MM.1S (cell line): ENCODE data around the gene ZMYM4.

ENCODE experiments used
- DNase-seq: peaks from one replicate; pipeline ENCODE4 v3.0.0-alpha.2; 2015
- H2AFZ ChIP-seq: fragments of 300-600 bp; sonication (generic); 2 replicates; pipeline ENCODE4 v1.6.0; 2016; ENCODE audit warnings: antibody characterized with exemption, low read length
- H3F3A ChIP-seq: fragments of 300-600 bp; sonication (generic); 2 replicates; pipeline ENCODE4 v1.6.1; 2016; ENCODE audit warnings: mild to moderate bottlenecking, antibody characterized with exemption, low read length, moderate library complexity, mixed read lengths; ENCODE audit not compliant: insufficient read depth
- H3K27ac ChIP-seq: fragments of 300-600 bp; sonication (generic); 2 replicates; pipeline ENCODE4 v1.5.1; 2016; ENCODE audit warnings: mild to moderate bottlenecking, low read length
- H3K27me3 ChIP-seq: fragments of 300-600 bp; sonication (generic); replicated peaks from 2 replicates; pipeline ENCODE4 v1.6.0; 2016; ENCODE audit warnings: low read length; ENCODE audit not compliant: insufficient read depth
- H3K36me3 ChIP-seq: fragments of 300-600 bp; sonication (generic); replicated peaks from 2 replicates; pipeline ENCODE4 v1.6.1; 2016; ENCODE audit warnings: mild to moderate bottlenecking, low read length, mixed read lengths; ENCODE audit not compliant: insufficient read depth
- H3K4me1 ChIP-seq: fragments of 300-600 bp; sonication (generic); 2 replicates; pipeline ENCODE4 v1.6.1; 2016; ENCODE audit warnings: low read length, mixed read lengths
- H3K4me2 ChIP-seq: fragments of 300-600 bp; sonication (generic); 2 replicates; pipeline ENCODE4 v1.6.0; 2016; ENCODE audit warnings: low read depth, low read length
- H3K4me3 ChIP-seq: fragments of 300-600 bp; sonication (generic); 2 replicates; pipeline ENCODE4 v1.5.1; 2016; ENCODE audit warnings: low read length, mixed read lengths
- H3K79me2 ChIP-seq: fragments of 300-600 bp; sonication (generic); 2 replicates; pipeline ENCODE4 v1.6.1; 2016; ENCODE audit warnings: mixed run types, low read length, mixed read lengths
- H3K9ac ChIP-seq: fragments of 300-600 bp; sonication (generic); 2 replicates; pipeline ENCODE4 v1.6.1; 2016; ENCODE audit warnings: low read length, mixed read lengths
- H3K9me2 ChIP-seq: fragments of 300-600 bp; sonication (generic); replicated peaks from 2 replicates; pipeline ENCODE4 v1.6.1; 2016; ENCODE audit warnings: mild to moderate bottlenecking, low read length, mixed read lengths; ENCODE audit not compliant: insufficient read depth
- H3K9me3 ChIP-seq: fragments of 300-600 bp; sonication (generic); replicated peaks from 2 replicates; pipeline ENCODE4 v1.6.1; 2016; ENCODE audit warnings: mild to moderate bottlenecking, low read length, mixed read lengths; ENCODE audit not compliant: insufficient read depth
- H4K20me1 ChIP-seq: fragments of 300-600 bp; sonication (generic); 2 replicates; pipeline ENCODE4 v1.6.1; 2016; ENCODE audit warnings: mild to moderate bottlenecking, low read length, moderate library complexity, mixed read lengths; ENCODE audit not compliant: insufficient read depth
- CTCF ChIP-seq: fragments of 300-600 bp; sonication (generic); IDR thresholded peaks from 2 replicates; pipeline ENCODE4 v1.5.1; 2016; ENCODE audit warnings: antibody characterized with exemption, low read length, mixed read lengths
- EZH2 ChIP-seq: fragments of 300-600 bp; sonication (generic); optimal IDR thresholded peaks from 2 replicates; pipeline ENCODE3; 2017; ENCODE audit warnings: low read depth, mild to moderate bottlenecking, antibody characterized with exemption, low read length, mixed read lengths
- EZH2phosphoT487 ChIP-seq: fragments of 300-600 bp; sonication (generic); IDR thresholded peaks from 2 replicates; pipeline ENCODE4 v1.6.1; 2018; ENCODE audit warnings: antibody characterized with exemption, low read length

ZMYM4 gene

GRCh38 chr1:35290452-35290851 is 21.9 kb downstream of the ZMYM4 start:
- H3K4me3 ChIP-seq = no peak overlapping the region
- no peaks in the 10 kb centered on the region for H4K20me1 ChIP-seq
- no peaks in the 10 kb centered on the region for H3K36me3 ChIP-seq
- H3K27ac ChIP-seq = no peak overlapping the region
- no peak for TF ChIP-seq CTCF
- no peak for TF ChIP-seq EZH2
- no peak for TF ChIP-seq EZH2phosphoT487
- H3K9me2 ChIP-seq = no peaks in the 10 kb centered on the region
- no peaks in the 10 kb centered on the region for H3K4me1 ChIP-seq
- no peak for DNase-seq
- no peaks in the 10 kb centered on the region for H3K9me3 ChIP-seq
- H3K27me3 ChIP-seq = no peaks in the 10 kb centered on the region
- no peak overlapping the region for H2AFZ ChIP-seq
- H3K79me2 ChIP-seq = no peaks in the 10 kb centered on the region
- H3K4me2 ChIP-seq = no peak overlapping the region
- H3K9ac ChIP-seq = no peak overlapping the region
- H3F3A ChIP-seq = no peaks in the 10 kb centered on the region

GRCh38 chr1:35294809-35295208 is 26.3 kb downstream of the ZMYM4 start:
- no peak overlapping the region for H3K27ac ChIP-seq
- H3K4me1 ChIP-seq = peaks cover 8% of the 10 kb centered on the region; the same call in 1 of the 2 replicates
- H3K4me2 ChIP-seq = no peak overlapping the region
- no peaks in the 10 kb centered on the region for H3K27me3 ChIP-seq
- DNase-seq = no peak
- H4K20me1 ChIP-seq = no peaks in the 10 kb centered on the region
- TF ChIP-seq EZH2 (no peak), EZH2phosphoT487 (no peak), CTCF (no peak)
- no peak overlapping the region for H3K4me3 ChIP-seq
- H3K9ac ChIP-seq = no peak overlapping the region
- H3F3A ChIP-seq = no peaks in the 10 kb centered on the region
- no peaks in the 10 kb centered on the region for H3K79me2 ChIP-seq
- H3K36me3 ChIP-seq = no peaks in the 10 kb centered on the region
- H2AFZ ChIP-seq = no peak overlapping the region
- H3K9me3 ChIP-seq = no peaks in the 10 kb centered on the region
- no peaks in the 10 kb centered on the region for H3K9me2 ChIP-seq

- Histone ChIP-seq H3K79me2 (peaks cover 4% of the 10 kb centered on the region; the same call in 1 of the 2 replicates), H3K27ac (no peak overlapping the region), H3K9me2 (no peaks in the 10 kb centered on the region), H3K9me3 (no peaks in the 10 kb centered on the region), H3K9ac (no peak overlapping the region), H3K4me1 (peaks cover 8% of the 10 kb centered on the region; the same call in 1 of the 2 replicates), H3K36me3 (no peaks in the 10 kb centered on the region), H3K4me2 (no peak overlapping the region), H4K20me1 (no peaks in the 10 kb centered on the region), H2AFZ (no peak overlapping the region), H3F3A (no peaks in the 10 kb centered on the region), H3K4me3 (no peak overlapping the region), H3K27me3 (no peaks in the 10 kb centered on the region)
- no peak for DNase-seq
- TF ChIP-seq CTCF (no peak), EZH2phosphoT487 (no peak), EZH2 (no peak)
Observed at GRCh38 chr1:35297886-35298285, 29.4 kb downstream of the ZMYM4 start.
